HG03520 (cell line): ENCODE data around the gene SHB.
"Not testable (repeated sequence)": the region's sequence is repeated elsewhere in the genome, so short reads cannot be mapped to it uniquely, and the experiment has no call there.

Experiments
- ATAC-seq: cut with Tn5 transposase; IDR thresholded peaks from one replicate; pipeline ENCODE4 v1.9.1; 2021; ENCODE audit warnings: mild to moderate bottlenecking, moderate library complexity; ENCODE audit not compliant: unreplicated experiment

Gene SHB

DNA sequence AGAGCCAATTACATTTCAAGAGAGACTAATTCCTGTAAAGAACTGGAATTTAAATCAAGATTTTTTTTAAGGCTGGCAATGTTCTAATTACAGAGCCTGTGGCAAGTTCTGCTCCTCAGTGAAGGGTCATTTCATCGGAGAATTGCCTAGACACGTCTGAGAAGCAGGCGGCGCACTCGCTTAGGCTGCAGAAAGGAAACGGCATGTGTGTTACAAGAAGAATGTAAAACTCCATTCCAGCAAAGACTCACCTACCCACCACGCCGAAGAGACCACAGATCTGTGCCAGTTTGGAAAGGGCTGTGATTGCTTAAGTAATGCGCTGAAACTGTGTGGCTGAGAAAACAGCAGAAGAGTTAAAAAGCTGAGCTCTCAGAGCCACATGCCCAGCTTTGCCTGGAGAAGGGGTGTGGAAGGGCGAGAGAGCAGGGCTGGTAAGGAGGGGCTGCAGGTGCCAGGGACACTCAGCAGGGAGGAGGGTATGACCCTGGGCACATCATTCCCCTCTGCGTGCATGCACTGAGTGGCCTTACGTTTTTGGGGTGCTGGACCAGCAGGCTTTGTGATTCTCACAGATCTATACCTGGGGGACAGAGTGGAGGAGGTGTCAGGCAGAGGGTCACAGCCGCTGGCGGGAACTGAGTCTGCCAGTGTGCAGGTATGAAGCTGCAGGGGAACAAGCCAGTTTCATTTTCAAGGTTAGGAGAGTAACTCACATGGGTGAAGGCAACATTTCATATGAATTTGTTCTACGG lies 147.3 kb downstream of the SHB start:
- no peak for ATAC-seq

DNA sequence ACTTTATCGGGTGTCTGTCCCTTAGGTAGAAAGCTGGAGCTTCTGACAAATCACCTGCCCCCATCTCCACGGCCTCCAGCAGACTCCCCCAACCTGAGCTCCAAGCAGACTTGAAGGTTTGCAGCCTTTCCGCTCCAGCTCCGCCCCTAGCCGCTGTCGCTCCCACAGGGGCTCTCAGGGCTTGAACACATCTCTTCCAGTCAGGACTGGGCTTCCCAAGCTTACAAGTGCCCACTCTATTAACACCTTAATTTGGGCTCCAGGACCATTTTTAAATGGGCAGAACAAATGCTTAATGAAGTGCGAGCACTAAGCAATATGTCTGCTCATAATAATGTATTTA lies 147.9 kb downstream of the SHB start:
- no peak for ATAC-seq

DNA sequence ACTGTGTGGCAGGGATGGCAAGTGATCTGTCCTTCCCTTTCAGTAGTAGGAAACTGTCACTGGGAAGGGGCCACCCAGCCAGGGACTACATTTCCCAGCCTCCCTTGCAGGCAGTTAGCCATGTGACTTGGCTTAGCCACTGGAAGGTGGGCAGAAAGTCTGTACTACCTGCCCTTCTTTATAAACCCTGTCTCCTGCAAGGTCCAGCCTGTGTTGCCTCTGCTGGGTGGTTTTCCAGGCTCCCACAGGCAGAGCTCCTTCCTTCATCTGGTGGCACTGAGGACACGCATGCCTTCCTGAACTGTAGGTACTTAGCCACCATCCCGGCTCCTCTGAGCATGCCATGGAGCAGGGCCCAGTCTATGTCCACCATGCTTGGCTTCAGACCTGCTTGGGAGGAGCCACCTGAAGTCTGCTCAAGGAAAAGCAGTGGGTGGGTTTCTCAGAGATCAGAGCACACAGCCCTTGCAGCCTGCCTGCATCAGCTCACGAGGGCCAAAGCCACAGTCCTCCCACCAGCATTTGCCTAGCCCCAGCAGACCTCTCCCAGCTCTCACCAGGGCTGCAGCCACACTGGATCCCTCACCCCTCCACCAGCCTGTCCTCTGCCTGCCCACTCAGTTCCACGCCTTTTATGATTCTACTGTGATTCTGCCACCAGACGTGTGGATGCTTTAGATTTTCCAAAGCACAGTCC lies 148.4 kb downstream of the SHB start:
- ATAC-seq = no peak

DNA sequence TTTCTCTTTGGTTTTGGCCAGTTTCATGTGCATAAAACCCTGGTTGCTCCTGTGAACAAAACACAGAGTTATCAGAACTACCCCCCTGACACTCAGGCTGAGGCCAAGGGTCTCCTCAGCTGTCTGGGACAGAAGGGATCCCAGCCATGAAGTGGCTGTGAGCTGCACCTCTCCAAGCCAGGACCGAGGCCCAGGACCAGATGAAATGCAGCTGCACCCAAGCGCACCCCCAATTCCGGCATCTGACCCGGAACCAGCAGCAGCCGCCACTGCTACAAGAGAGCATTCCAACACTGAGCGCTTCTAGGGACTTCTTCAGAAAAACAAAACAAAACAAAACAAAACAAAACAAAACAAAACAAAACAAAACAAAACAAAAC lies 149.1 kb downstream of the SHB start:
- ATAC-seq = no peak

DNA sequence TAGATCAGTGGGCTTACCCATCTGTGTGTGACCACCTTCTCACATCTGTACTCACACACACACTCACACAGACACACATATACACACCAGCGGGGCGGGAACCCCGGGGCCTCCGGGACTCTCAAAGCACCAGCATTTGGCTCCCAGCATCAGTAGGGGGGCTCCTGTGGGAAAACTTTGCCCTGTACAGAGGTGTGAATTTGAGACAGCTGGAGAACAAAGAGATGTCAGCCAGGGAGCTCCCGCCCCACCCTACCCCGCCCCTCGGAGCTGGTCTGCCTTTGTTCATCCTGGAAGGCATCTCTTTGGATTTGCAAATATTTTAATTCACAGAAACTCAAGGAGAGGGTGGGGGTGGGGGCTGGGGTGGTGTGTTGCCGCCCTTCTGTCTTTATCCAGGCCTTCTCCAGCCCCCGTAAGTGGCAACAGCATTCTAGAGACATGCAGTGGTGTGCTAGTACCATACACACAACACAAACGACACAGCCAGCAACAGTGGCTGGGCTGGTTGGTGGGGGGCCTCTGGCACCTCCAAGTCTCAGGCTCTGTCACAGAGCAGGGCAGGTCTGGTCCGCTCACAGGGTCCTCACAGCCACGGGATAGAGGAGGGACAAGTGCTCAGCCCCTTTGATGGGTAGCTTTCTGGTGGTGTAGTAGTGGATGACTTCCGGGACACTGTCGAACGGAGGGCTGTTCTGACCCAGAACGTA lies 149.6 kb downstream of the SHB start:
- no peak for ATAC-seq

DNA sequence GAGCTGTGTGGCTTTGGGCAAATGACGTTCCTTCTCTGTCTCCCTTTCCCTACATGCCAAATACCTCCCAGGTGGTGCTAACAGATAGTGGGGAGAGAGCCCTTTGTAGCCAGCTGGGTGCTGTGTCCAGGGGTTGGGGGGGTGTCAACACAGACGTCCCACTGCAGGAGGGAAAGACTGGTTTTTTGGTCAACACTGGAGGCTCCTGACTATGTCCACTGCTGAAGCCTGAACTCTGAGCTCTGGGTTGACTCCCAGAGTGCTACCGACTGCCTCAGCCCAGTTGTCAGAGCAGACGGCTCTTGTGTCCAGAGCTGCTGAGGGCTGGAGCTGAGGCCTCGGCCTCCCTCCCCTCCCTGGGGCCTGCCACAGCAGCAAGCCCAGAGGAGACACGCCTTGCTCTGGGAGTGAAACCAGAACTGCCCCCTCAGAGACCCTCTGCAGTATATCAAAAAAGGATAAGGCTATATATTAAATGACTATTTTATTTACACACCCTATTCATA lies 150.3 kb downstream of the SHB start:
- no peak for ATAC-seq

DNA sequence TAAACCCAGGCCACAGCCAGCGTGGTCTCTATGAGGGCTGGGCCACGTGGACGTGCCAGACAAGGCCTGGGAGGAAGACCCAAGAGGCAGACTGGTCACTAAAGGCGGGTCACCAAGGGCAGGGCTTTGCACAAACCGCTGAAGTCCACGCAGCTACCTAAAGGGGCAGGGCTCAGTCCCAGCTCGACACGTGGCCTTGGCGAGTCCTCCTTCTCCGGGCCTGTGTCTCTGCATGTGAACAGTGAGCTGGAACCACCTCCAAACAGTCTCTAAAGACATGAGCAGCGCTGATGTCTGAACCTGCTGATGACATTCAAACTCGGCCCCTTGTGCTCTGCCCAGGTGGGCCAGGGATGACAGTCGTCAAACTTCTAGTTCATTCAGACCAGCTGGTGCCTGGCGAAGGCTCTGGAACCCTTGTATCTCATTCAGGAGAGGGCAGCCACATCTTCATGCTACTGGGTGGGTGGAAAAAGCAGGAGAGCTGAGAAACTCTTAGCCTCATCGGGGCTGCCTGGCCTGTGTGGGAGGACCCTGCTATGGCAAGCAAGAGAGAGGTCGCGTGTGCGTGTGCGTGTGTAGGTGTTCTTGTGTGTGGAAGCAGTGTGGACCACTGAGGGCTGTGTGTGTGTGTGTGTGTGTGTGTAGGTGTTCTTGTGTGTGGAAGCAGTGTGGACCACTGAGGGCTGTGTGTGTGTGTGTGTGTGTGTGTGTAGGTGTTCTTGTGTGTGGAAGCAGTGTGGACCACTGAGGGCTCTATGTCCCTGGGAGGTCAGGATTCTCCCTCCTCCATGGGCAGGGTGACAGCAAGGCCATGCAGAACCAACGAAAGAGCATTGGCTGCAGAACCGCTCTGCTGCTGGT lies 151.0 kb downstream of the SHB start:
- no peak for ATAC-seq

DNA sequence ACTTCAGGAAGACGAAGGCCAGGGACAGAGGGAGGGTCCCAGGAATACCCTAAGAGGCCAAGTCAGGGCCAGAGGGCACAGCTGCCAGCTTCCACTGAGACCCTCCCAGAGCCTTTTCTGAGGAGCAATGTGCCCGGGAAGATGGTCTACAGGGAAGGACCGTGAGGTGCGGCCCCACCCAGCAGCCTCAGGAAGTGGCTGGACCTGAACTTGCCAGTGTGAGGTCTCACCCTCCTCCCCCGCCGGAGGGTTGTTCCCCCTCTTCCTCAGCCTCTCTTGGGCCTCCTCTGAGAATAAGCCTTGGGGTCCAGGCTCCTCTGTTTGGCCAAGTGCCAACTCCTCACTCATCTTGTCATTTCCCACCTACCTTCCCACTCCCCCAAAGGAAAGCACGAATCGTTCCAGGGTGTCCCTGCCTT lies 151.7 kb downstream of the SHB start:
- ATAC-seq = no peak

DNA sequence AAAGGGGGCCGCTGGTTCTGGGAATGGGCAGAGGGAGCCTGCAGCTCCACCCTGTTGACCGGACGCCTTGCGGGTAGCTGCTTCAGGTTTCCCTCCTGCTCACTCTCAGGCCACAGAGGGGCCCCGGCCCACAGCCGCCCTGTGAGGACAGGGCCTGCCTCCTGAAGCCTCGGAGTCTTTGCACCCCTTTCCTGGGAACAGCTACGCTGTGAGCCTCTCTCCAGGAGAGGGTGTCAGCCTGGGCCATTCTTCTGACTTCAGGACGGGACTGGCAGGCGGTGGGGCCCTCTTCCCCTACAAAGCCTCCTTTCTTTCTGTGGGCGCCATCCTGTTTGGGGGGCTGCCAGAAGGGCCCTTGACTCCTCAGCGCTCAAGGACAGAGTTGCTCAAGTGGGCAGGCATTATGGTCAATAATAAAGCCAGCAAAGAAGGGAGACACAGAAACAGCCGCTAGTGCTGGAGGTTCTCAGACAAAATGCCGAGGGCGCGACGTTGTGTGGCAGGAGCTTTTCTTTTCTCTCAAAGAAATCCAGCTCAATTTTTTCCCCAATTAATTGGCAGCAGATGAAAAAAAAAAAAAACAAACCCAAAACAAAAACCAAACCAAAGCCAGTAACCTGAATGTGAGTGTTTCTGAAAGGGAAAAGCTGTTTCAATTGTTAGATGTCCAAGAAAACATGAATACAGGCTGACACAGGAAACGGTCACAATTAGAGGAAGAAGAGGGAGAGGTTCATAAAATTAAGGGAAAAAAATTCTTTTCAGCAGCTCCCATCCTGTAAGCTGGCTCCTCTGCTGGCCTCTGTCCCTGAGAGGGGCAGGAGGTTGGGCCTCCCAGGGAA lies 152.3 kb downstream of the SHB start:
- ATAC-seq = no peak

DNA sequence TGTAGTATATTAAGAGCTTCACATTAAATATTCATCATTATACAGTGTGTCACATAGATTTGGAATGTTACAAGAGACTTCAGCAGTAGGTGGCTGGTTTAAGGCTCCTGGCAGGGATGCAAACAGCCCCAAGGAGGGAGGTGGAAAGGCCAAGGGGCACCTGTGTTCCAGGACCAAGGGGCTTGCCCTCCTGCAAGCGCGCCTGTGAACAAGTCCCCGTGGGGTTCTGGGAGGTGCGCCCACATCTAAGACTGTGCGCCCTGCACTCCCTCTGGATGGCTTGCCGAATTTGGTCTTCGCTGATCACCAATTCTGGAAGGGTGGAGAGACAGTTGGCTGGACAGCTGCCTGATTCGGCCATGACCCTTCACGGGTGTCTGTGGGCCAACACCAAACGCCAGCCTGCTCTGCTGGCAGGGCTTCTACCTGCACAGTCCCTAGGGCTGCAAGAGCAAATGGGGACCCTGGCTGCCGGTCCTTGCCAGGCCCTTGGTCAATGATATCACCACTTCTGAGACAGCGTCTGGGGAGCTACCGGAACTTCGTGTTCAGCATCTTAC lies 153.0 kb downstream of the SHB start:
- ATAC-seq = no peak

DNA sequence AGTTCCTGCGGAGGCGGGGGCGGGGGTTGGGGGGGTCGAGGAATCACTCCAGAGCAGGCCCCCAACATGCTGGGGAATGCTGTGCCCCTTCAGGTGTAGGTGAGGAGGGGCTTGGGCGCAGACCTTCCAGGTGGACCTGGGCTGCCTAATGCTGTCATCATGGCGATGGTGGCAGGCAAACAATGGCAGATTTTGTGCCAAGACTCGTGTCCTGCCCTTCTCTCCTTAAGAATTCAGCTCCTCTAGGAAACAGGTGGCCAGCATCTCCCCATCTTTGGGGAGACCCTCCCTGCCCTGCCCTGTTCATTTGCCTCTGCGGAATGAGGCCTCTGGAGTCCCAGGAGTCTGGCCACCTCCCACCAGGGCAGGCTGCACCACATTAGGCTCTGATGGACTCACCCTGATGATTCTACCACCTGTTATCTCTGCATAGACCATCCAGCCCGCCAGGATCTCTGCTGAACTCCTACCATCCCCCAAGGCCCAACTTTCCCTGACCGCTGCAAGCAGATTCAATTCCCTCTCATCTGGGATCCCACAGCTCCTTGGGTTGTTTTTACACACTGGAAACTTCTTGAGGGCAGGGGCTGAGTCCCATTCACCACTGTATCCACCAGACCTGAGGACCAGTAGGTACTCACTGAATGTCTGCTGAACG lies 154.2 kb downstream of the SHB start:
- ATAC-seq = no peak

DNA sequence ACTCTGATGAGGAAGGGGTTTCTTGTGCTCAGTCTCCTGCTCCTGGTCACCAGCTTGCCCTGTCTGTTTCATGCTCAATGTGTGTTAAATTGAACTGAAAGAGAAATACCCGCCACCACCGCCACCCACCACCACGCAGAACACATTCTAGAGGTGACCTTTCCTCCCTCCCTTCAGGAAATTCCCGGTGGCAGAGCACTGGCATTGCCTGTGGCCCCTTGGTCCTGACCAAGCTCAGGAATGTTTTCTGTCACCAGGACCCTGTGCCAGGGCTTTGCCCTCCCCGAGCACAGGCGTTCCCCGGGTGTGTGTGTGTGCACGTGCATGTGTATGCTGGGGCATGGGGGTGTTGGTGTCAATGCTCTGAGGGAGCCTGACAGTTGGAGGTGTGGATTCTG lies 154.9 kb downstream of the SHB start:
- ATAC-seq = no peak

DNA sequence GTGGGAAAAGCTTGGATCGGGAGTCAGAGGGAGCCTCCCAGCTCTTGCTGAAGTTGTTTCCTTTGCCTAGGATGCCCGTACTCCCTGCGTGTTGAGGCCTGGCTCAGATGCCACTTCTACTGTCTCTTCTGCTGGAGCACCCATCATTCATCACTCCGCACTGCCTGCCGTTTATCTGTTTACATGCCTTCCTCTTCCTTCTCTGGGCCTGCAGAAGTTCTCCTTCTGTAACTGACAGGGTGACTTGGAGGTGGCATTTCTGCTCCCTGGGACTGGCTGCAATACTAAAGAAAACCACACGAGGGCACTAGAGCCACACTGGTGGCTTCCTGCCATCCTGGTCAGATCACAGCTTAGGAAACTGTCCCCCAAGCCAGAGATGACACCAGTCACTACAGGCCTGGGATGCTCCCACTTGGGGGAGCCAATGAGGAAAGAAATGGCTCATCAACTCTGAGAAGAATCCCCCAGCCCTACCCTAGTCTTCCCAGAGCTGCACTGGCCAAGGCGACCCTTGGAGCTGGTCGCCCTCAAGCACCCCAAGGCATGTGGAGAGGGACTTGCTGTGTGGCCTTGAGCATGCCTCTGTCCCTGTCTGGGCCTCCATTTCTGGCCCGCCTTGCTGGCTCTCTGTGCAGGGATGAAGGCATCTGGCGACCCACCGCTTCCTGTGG lies 155.4 kb downstream of the SHB start:
- peak; percentile 79 for ATAC-seq

DNA sequence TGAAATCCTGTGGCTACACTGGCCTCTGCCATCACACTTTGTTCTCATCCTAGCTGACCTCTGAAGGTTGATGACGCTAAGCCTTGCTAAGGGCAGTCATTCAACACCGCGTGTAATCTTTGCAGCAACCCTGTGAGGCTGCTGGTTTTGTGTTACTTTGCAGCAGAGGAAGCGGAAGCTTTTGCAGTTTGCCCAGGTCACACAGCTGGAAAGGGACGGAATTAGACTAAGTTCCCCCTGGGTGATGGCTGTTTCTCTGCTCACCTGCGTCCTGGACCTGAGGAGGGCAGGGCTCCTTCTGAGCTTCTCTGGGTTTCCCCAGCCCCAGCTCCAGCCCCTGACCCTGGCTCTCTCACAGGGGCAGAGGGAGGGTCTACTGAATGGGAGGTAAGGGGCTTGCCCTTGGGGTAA lies 157.8 kb downstream of the SHB start:
- ATAC-seq = no peak

DNA sequence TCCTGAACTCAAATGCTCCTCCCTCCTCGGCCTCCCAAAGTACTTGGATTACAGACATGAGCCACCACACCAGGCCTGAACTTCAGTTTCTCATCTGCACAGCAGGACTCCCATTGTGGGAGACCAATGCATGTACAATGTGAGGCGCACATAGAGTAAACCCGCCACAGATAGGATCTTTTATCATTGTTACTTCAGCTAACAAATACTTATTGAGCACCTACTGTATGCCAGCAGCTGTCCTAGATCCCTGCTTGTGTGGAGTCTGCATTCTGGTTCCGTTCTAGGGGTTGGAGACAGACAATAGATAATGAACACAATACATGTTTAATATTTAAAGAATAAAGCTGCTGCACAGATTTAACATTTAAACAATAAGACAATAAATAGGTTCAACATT lies 158.8 kb downstream of the SHB start:
- ATAC-seq = no peak

DNA sequence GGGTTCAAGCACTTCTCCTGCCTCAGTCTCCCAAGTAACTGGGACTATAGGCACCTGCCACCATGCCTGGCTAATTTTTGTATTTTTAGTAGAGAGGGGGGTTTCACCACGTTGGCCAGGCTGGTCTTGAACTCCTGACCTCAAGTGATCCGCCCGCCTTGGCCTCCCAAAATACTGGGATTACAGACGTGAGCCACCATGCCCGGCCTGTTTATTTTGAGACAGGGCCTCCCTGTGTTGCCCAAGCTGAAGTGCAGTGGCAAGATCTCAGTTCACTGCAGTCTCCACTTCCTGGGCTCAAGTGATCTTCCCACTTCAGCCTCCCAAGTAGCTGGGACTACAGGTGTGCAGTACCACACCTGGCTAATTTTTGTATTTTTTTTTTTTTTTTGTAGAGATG lies 159.2 kb downstream of the SHB start:
- ATAC-seq = not testable (repeated sequence)

DNA sequence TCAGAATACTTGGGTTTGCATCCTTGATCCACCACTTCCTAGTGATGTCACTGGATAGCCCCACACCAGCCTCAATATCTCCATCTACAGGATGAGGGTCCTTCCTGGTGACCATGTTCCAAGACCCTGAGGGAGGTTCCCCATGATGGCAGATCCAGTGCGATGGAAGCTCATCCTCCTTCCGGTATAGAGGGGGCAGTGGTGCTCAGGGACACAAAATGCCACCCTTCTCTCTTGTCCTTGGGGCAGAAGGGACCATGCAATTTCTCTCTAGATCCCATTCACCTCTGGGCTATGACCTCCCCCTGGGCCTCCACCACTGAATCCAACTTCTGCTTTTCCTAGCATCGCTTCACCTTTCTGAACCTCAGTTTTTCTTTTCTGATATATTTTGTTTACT lies 159.7 kb downstream of the SHB start:
- no peak for ATAC-seq

DNA sequence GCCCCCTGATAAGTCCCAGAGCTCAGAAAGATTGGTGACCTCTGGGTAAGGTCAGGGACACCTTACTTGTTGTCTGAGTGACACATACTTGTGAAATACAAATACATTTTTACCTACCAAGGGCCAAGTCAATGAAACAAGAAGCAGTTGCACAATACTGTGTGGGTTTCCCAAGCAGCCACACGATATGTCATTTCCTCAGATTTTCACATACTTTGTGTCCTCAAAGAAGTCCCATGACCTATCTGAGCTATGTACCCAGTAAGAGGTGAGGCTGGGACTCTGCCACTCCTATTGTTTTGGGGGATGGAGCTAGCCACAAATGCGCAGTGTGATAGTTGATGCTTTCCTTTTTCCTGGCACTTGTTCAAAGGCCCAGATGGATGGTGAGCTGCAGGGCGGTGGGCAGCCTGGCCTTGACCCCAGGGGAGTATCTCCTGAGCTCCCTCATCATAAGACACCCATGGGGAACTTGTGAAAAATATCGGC lies 160.3 kb downstream of the SHB start:
- no peak for ATAC-seq

DNA sequence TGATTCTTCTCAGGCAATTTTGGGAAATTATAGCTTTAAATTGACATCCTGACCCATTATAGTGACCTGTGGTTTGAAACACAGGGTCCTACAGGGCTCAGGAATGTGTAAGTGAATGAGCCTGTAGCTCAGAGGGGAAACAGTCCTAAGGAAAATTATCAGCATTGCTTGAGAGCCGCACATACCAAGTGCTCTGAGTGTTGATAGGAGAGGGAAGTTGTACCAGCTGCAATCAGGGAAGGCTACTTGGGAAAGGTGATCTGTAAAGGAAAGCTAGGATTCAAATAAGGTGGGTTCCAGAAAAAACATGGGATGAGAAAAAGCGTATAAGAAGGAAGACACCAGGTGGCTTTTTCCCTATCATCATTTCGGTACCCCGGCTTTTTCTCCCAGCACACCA lies 160.7 kb downstream of the SHB start:
- no peak for ATAC-seq
